ENCODE measurements around the gene GALNTL6. TPM values are rescaled to one million over a fixed set of nuclear protein-coding genes. Genes with fewer than 3 reads are reported as not detected.
A peak's percentile ranks its signal among the peaks of the same experiment; 100 is the strongest.

Gene GALNTL6
- total RNA-seq, 1 donor from 2014 or later, result 0.13 TPM

- Histone ChIP-seq H3K4me3 (ENCODE audit: low read depth, low read length) (no peak overlapping the region), H3K27me3 (ENCODE audit: control insufficient read depth, insufficient read depth, low read length) (no peaks in the 10 kb centered on the region), H3K36me3 (ENCODE audit: control insufficient read depth, insufficient read depth, low read length) (no peaks in the 10 kb centered on the region)
- DNase-seq (ENCODE audit: low read depth), result no peak
- TF ChIP-seq CTCF (IDR thresholded peaks at IDR 0.05; ENCODE audit: insufficient read depth, low read length, poor library complexity, severe bottlenecking), result no peak
Measured at GRCh38 chr4:172997217-172997609, 1184.0 kb downstream of the GALNTL6 start.

- H3K27me3 ChIP-seq (ENCODE audit: control insufficient read depth, insufficient read depth, low read length), result no peaks in the 10 kb centered on the region
- H3K4me3 ChIP-seq (ENCODE audit: low read depth, low read length), result no peak overlapping the region
- H3K36me3 ChIP-seq (ENCODE audit: control insufficient read depth, insufficient read depth, low read length), result no peaks in the 10 kb centered on the region
- no peak for DNase-seq (ENCODE audit: low read depth)
- TF ChIP-seq CTCF (IDR thresholded peaks at IDR 0.05; ENCODE audit: insufficient read depth, low read length, poor library complexity, severe bottlenecking), result no peak
Measured at GRCh38 chr4:172997856-172998255, 1184.7 kb downstream of the GALNTL6 start.

- no peak for TF ChIP-seq CTCF (IDR thresholded peaks at IDR 0.05; ENCODE audit: insufficient read depth, low read length, poor library complexity, severe bottlenecking)
- Histone ChIP-seq H3K27me3 (ENCODE audit: control insufficient read depth, insufficient read depth, low read length) (no peaks in the 10 kb centered on the region), H3K4me3 (ENCODE audit: low read depth, low read length) (no peak overlapping the region), H3K36me3 (ENCODE audit: control insufficient read depth, insufficient read depth, low read length) (no peaks in the 10 kb centered on the region)
- peak; percentile 72 for DNase-seq (ENCODE audit: low read depth)
Measured at GRCh38 chr4:172998527-172999469, 1185.6 kb downstream of the GALNTL6 start.

- Histone ChIP-seq H3K36me3 (ENCODE audit: control insufficient read depth, insufficient read depth, low read length) (no peaks in the 10 kb centered on the region), H3K27me3 (ENCODE audit: control insufficient read depth, insufficient read depth, low read length) (no peaks in the 10 kb centered on the region), H3K4me3 (ENCODE audit: low read depth, low read length) (no peak overlapping the region)
- no peak for TF ChIP-seq CTCF (IDR thresholded peaks at IDR 0.05; ENCODE audit: insufficient read depth, low read length, poor library complexity, severe bottlenecking)
- no peak for DNase-seq (ENCODE audit: low read depth)
Measured at GRCh38 chr4:173001571-173001970, 1188.4 kb downstream of the GALNTL6 start.

- DNase-seq (ENCODE audit: low read depth), result no peak
- Histone ChIP-seq H3K27me3 (ENCODE audit: control insufficient read depth, insufficient read depth, low read length) (no peaks in the 10 kb centered on the region), H3K36me3 (ENCODE audit: control insufficient read depth, insufficient read depth, low read length) (no peaks in the 10 kb centered on the region), H3K4me3 (ENCODE audit: low read depth, low read length) (no peak overlapping the region)
- no peak for TF ChIP-seq CTCF (IDR thresholded peaks at IDR 0.05; ENCODE audit: insufficient read depth, low read length, poor library complexity, severe bottlenecking)
Measured at GRCh38 chr4:173002830-173003561, 1189.8 kb downstream of the GALNTL6 start.

Measured in kidney epithelial cell (primary cell).